ENCODE measurements around the gene NUP214. TPM values are rescaled to one million over a fixed set of nuclear protein-coding genes. Genes with fewer than 3 reads are reported as not detected.
"Not testable (repeated sequence)": the region's sequence is repeated elsewhere in the genome, so short reads cannot be mapped to it uniquely, and the experiment has no call there.

The NUP214 gene
- total RNA-seq, 1 experiment from 2014 or later, result 11.9 TPM

GRCh38 chr9:131112374-131113154, 12.8 kb upstream of the NUP214 start:
- in situ Hi-C loops (cut with HindIII; ENCODE audit: low sequenced_read_pairs), result no loop called here

GRCh38 chr9:131113655-131114054, 11.7 kb upstream of the NUP214 start:
- in situ Hi-C loops (cut with HindIII; ENCODE audit: low sequenced_read_pairs), result no loop called here
- no peak for DNase-seq (ENCODE audit: low spot score)

More at GRCh38 chr9:131112374-131113154, 12.8 kb upstream of the NUP214 start:
- no peak for DNase-seq (ENCODE audit: low spot score)

DNA sequence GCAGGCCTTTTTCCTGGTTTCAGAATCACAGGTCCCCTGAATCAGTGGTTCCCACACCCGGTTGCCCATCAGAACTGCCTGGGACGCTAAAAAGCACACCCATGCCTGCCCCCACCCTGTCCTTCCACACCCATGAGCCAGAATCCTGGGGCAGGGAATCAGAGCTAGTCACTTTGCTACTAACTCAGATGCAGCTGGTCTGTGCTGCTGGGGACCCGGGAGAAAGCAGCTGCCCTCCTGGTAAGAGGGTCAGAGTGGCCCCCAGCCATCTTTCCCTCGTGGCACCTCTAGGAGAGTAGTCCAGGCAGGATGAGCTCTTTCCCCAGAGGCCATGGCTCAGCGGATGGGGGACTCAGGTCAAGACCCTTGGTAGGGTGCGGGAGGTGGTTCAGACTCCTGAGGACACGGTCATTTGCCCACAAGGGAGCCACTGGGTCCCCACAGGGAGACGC, 11.3 kb upstream of the NUP214 start:
- in situ Hi-C loops (cut with HindIII; ENCODE audit: low sequenced_read_pairs), result no loop called here

DNA sequence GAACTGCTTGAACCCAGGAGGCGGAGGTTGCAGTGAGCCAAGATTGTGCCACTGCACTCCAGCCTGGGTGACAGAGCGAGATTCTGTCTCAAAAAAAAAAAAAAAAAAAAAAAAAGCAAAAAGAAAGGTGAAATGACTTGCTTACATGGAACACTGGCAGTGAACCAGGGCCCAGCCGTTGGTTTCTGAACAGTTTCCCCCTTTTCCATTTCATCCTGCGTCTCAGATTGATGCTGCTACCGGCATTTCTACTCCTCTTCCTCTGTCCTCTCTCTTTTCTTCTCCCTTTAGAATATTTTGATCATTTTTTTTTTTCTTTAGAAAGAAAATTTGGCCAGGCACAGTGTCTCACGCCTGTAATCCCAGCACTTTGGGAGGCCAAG, 10.0 kb upstream of the NUP214 start:
- DNase-seq (ENCODE audit: low spot score); in situ Hi-C loops (cut with HindIII; ENCODE audit: low sequenced_read_pairs): not testable (repeated sequence)

More for the DNA sequence above, 11.3 kb upstream of the NUP214 start:
- DNase-seq (ENCODE audit: low spot score), result no peak

DNA sequence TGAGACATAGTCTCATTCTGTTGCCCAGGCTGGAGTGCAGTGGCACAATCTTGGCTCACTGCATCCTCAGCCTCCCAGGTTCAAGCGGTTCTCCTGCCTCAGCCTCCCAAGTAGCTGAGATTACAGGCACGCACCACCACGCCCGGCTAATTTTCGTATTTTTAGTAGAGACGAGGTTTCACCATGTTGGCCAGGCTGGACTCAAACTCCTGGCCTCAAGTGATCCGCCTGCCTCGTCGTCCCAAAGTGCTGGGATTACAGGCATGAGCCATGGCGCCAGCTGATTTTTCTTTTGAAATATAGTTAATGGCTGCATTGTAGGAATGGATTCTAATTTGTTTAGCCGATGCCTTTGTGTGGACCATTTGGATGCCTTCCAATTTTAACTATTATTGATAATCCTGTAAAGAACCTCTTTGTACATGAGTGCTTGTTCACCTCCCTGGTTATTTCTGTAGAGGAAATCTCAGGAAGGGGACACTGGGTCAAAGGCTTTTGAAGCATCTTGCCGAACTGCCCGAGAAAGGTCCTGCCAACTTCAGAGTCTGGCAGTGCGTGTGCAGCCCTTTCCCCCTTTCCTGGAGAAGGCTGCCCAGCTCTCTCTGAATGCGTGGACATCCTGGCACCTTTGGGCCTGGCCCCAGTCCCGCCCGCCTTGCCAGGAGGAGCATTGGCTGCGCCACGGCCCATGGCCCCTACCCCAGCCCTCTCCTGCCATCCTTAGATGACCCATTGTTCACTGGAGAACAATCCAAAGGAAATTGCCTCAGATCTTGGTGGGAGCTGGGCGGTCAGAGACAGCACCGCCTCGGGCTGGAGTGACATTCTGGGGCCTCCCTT, 8.9 kb upstream of the NUP214 start:
- in situ Hi-C loops (cut with HindIII; ENCODE audit: low sequenced_read_pairs), result no loop called here
- DNase-seq (ENCODE audit: low spot score), result peak; percentile 66

GRCh38 chr9:131117121-131117761, 8.1 kb upstream of the NUP214 start:
- in situ Hi-C loops (cut with HindIII; ENCODE audit: low sequenced_read_pairs), result no loop called here
- no peak for DNase-seq (ENCODE audit: low spot score)

GRCh38 chr9:131117762-131118145, 7.6 kb upstream of the NUP214 start:
- no peak for DNase-seq (ENCODE audit: low spot score)
- in situ Hi-C loops (cut with HindIII; ENCODE audit: low sequenced_read_pairs), result no loop called here

DNA sequence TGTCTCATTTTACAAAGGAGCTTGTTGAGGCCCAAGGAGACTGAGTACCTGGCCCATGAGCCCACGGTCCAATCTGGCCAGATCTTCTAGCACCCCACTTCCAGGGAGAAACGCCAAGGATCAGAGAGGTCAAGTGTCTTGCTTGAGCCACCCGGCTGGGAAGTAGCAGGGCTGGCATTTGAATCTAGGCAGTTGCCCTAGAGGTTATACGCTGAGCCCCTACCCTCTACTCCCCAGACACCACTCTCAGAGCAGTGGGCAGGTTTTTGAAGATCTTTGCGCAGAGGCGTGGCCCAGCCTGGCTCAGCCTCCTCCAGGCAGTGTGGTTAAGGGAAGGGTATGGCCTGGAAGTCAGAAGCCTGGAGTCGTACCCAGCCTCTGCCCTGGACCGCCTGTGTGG, 5.8 kb upstream of the NUP214 start:
- no peak for DNase-seq (ENCODE audit: low spot score)
- in situ Hi-C loops (cut with HindIII; ENCODE audit: low sequenced_read_pairs), result no loop called here

GRCh38 chr9:131120620-131121228, 4.7 kb upstream of the NUP214 start:
- in situ Hi-C loops (cut with HindIII; ENCODE audit: low sequenced_read_pairs), result no loop called here
- no peak for DNase-seq (ENCODE audit: low spot score)

DNA sequence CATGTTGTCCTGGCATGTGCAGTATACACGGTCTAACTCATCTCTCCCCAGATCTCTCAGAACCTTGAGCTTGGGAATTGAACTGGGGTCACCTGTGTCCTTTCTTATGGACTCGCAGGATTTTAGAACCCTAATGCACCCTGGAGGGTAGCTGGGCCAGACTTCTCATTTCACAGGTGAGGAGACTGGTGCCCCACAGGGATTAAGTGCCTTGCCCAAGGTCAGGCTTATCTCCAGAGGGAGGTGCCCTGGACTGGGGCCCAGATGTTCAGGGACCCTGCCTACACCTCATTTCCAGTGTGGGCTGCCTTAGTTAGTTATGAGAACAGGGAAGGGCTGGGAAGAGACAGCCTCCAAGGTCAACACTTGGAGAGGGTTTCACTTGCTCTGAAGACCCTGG, 4.0 kb upstream of the NUP214 start:
- in situ Hi-C loops (cut with HindIII; ENCODE audit: low sequenced_read_pairs), result no loop called here
- no peak for DNase-seq (ENCODE audit: low spot score)

DNA sequence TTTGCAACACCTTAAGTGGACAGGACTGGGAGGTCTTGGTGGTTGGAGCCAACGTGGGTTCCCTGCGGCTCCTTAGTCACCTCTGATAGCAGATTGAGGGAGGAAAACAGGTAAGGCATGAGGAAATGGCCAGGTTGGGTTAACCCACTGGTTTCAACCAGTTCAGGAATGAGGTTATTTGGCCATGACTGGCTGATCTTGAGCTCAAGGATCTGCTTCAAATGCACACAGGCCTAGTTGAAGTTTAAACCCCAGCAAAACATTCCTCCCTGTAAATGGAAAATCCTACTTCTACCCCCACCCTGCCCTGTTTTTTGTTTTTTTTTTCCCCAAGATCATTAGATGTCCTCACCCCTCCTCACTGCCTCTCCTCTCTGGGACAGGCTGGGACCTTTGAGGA, 3.2 kb upstream of the NUP214 start:
- DNase-seq (ENCODE audit: low spot score), result no peak
- in situ Hi-C loops (cut with HindIII; ENCODE audit: low sequenced_read_pairs), result no loop called here

- no peak for DNase-seq (ENCODE audit: low spot score)
- in situ Hi-C loops (cut with HindIII; ENCODE audit: low sequenced_read_pairs), result no loop called here
Observed at GRCh38 chr9:131125038-131125287, 423 bp upstream of the NUP214 start.

DNA sequence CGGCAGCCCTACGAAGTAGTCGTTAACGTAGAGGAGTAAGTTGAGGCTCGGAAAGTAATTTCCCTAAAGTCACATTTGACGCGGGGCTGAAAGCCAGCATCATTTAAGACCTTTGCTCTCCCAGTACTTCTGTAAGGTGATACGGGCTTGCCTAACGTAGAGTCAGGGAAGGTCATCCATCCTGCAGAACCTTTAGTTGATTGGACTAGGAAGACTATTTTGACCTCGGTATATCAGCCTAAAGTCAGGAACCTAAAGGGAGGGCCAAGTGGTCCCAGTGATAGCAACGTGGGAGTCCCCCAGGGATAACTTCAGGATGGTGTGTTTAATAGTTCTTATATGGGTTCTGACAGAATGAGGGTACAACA, 657 bp downstream of the NUP214 start:
- DNase-seq (ENCODE audit: low spot score), result no peak
- in situ Hi-C loops (cut with HindIII; ENCODE audit: low sequenced_read_pairs), result no loop called here

DNA sequence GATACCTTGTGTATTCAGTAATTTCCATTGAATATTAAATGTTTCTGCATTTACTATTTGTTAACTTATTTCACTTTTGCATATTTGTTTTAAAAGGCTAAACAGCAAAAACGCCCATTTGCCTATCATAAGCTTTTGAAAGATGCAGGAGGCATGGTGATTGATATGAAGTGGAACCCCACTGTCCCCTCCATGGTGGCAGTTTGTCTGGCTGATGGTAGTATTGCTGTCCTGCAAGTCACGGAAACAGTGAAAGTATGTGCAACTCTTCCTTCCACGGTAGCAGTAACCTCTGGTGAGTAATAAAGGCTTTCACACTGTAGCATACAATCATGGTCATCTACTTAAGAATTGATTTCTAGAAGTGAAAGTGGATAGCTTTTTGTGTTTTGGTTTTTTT, 3.8 kb downstream of the NUP214 start:
- in situ Hi-C loops (cut with HindIII; ENCODE audit: low sequenced_read_pairs), result no loop called here
- DNase-seq (ENCODE audit: low spot score), result no peak

DNA sequence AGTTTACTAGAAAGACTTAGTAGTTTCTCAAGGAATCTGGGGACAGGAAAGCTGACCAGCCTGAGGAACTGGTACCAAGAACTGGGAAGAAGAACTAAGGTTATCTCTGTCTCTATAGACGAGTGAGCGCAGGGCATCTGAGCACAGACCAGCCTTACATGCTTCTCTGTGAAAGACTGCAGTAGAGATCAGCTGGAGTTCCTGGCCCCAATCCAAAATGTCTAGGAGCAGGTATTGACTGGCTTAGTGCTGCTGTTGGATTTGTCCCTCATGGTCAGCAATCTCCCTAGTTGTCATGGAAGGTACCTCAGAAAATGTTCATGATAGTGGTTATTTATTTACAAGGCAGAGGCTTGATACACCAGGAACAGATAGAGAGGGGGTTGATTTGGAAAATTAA, 13.3 kb downstream of the NUP214 start:
- in situ Hi-C loops (cut with HindIII; ENCODE audit: low sequenced_read_pairs), result no loop called here
- peak; percentile 8 for DNase-seq (ENCODE audit: low spot score)

GRCh38 chr9:131140112-131140511, 14.7 kb downstream of the NUP214 start:
- in situ Hi-C loops (cut with HindIII; ENCODE audit: low sequenced_read_pairs), result no loop called here
- no peak for DNase-seq (ENCODE audit: low spot score)

GRCh38 chr9:131140550-131140949, 15.2 kb downstream of the NUP214 start:
- in situ Hi-C loops (cut with HindIII; ENCODE audit: low sequenced_read_pairs), result no loop called here
- no peak for DNase-seq (ENCODE audit: low spot score)

DNA sequence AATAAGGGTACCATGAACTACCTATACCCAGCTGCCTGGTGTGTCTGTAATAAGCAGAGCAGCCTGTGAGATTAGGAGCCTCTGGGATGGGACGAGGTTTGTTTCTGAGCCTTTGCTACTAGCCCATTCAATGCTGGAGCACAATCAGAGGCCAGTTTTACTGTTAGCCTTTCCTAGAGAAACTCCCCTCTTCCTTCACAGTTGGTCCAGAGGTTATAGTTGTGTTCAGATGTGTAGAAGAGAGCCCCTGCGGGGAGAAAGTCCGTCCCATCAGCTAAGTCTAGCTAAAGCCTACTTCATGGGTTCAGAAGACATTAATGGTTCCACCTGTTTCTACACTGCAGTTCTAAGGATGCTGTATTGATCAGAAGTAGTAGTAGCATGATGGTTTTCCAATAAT, 16.8 kb downstream of the NUP214 start:
- no peak for DNase-seq (ENCODE audit: low spot score)
- in situ Hi-C loops (cut with HindIII; ENCODE audit: low sequenced_read_pairs), result no loop called here

DNA sequence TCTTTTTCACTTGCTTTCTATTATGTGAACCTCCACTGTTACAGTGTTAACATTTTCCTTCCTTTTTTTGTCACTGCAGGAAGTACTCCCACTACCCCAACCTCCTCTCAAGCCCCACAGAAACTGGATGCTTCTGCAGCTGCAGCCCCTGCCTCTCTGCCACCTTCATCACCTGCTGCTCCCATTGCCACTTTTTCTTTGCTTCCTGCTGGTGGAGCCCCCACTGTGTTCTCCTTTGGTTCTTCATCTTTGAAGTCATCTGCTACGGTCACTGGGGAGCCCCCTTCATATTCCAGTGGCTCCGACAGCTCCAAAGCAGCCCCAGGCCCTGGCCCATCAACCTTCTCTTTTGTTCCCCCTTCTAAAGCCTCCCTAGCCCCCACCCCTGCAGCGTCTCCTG, 18.8 kb downstream of the NUP214 start:
- in situ Hi-C loops (cut with HindIII; ENCODE audit: low sequenced_read_pairs), result no loop called here
- DNase-seq (ENCODE audit: low spot score), result no peak

DNA sequence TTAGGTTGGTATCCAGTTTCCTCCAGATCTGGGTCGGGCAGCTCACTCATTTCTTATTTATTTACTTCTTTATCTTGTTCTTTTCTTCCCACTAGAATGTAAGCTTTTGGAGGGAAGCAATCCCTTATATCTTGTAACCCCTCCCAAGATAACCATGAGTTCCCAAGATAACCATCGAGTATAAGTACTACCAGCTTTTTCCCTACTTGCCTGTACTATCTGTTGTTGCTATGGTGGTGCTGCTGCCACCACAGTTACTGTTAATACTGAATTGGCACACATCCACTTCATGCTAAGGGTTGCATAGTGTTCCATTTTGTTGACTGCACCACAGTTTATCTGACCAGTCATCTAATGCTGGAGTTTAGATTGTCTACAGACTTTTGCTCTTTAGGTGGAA, 19.9 kb downstream of the NUP214 start:
- no peak for DNase-seq (ENCODE audit: low spot score)
- in situ Hi-C loops (cut with HindIII; ENCODE audit: low sequenced_read_pairs), result no loop called here
